OCI-LY7 (cell line): ENCODE measurements around the gene MPRIP.

Source experiments
- EZH2phosphoT487 ChIP-seq: fragments of 200-600 bp; sonication (generic); IDR thresholded peaks from 2 replicates; pipeline ENCODE4 v1.6.1; 2018; ENCODE audit warnings: low read depth, borderline replicate concordance, mild to moderate bottlenecking, mixed run types, antibody characterized with exemption, low read length, moderate library complexity, mixed read lengths
- TF ChIP-seq, protein P1 (sequence below): fragments of 200-600 bp; sonication (generic); conservative IDR thresholded peaks from 2 replicates; pipeline ENCODE4 v1.5.1; 2014; ENCODE audit warnings: mild to moderate bottlenecking, antibody characterized with exemption, low read length, moderate library complexity, mixed read lengths

DNA sequence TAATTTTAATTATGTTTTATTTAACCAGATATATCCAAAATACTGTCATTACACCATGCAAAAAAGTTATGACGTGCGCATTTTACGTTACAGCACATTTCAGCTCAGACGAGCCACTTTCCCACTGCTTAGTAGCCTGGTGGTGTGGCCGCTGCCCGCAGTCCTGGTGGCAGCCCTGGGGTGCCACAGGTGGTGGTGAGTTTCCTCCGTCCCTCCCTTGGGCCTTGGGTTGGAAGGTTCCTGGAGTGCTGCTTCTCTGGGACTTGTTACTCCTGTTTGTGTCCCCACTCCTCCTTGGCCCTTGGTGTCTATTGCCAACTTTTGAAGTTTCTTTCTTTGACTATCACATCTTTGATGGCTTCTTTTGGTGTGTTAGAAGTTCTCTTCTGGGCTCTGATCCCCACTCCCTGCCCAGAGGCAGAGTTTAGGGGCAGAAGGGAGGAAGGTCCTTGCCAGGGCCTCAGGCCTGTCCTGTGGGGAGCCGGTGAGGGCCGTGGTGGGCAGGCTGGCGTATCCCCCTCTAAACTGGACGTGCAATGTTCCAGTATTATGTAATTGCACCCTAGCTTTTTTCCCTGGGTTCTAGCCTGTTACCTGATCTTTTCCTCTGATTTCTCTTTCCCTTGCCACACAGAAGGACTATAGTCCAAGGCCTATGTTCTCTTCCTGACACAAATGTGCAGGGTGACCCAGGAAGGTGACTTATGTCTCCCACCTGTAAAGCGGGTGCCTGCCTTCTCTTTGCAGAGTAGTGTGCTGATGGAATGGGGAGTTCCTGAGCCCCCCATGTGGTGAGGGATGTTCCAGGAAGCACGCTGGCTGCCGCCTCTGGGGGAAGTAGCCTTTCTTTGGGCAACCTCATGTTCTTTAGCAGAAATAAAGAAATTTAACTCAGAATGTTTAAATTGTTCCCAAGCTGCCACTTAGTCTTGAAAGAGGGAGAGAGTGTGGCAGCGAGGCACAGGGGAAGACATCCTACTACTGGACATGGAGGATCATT lies 8.4 kb downstream of the MPRIP start:
- TF ChIP-seq, protein P1, sequence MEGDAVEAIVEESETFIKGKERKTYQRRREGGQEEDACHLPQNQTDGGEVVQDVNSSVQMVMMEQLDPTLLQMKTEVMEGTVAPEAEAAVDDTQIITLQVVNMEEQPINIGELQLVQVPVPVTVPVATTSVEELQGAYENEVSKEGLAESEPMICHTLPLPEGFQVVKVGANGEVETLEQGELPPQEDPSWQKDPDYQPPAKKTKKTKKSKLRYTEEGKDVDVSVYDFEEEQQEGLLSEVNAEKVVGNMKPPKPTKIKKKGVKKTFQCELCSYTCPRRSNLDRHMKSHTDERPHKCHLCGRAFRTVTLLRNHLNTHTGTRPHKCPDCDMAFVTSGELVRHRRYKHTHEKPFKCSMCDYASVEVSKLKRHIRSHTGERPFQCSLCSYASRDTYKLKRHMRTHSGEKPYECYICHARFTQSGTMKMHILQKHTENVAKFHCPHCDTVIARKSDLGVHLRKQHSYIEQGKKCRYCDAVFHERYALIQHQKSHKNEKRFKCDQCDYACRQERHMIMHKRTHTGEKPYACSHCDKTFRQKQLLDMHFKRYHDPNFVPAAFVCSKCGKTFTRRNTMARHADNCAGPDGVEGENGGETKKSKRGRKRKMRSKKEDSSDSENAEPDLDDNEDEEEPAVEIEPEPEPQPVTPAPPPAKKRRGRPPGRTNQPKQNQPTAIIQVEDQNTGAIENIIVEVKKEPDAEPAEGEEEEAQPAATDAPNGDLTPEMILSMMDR: no peak
- TF ChIP-seq EZH2phosphoT487: no peak
